CD8-positive, alpha-beta memory T cell (primary cell): ENCODE results near the gene NHLRC2. TPM values are rescaled to one million over a fixed set of nuclear protein-coding genes. Genes with fewer than 3 reads are reported as not detected.
A peak's percentile ranks its signal among the peaks of the same experiment; 100 is the strongest.

Source experiments
- CTCF ChIA-PET: fragments of 350-600 bp; sonication (Branson Sonifier 250); formaldehyde crosslinking; loops from one replicate; lab custom pipeline; 2021; ENCODE audit warnings: antibody characterized with exemption; lab: Charles Lee
- POLR2A ChIA-PET: fragments of 350-600 bp; sonication (Branson Sonifier 250); formaldehyde crosslinking; loops from one replicate; lab custom pipeline; 2021; ENCODE audit warnings: antibody characterized with exemption; lab: Charles Lee
- DNase-seq, 5 donors: peaks; one replicate each; pipeline versions ENCODE4 v3.0.0 to v3.0.0-alpha.2; 2020 to 2022; ENCODE audit warnings: mixed read lengths in 1 of 5
- H3K27ac ChIP-seq: one replicate; pipeline ENCODE4 v1.7.0; 2013; ENCODE audit warnings: low read depth, mild to moderate bottlenecking, low read length, moderate library complexity
- H3K27me3 ChIP-seq: 2 replicates; pipeline ENCODE4 v1.7.0; 2013; ENCODE audit warnings: low read length, mild to moderate bottlenecking; ENCODE audit not compliant: insufficient read depth, poor library complexity, severe bottlenecking
- H3K36me3 ChIP-seq: 2 replicates; pipeline ENCODE4 v1.7.0; 2013; ENCODE audit warnings: mild to moderate bottlenecking, low read length, moderate library complexity; ENCODE audit not compliant: insufficient read depth
- H3K4me1 ChIP-seq: 2 replicates; pipeline ENCODE4 v1.7.0; 2013; ENCODE audit warnings: mild to moderate bottlenecking, low read length, moderate library complexity; ENCODE audit not compliant: insufficient read depth
- H3K4me3 ChIP-seq: 2 replicates; pipeline ENCODE4 v1.7.0; 2013; ENCODE audit warnings: mild to moderate bottlenecking, low read length
- H3K9me3 ChIP-seq: 2 replicates; pipeline ENCODE4 v1.7.0; 2013; ENCODE audit warnings: mild to moderate bottlenecking, low read length
- H3K27ac Mint-ChIP-seq, 8 donors: one replicate each; pipeline ENCODE4 v1.8.0; 2020 to 2021; ENCODE audit warnings: mixed read lengths in 8 of 8, mild to moderate bottlenecking in 6 of 8, inconsistent platforms in 3 of 8, moderate library complexity in 3 of 8
- H3K27me3 Mint-ChIP-seq, 2 donors: one replicate each; pipeline ENCODE4 v1.8.0; 2020 to 2021; ENCODE audit warnings: mixed read lengths in 2 of 2, mild to moderate bottlenecking in 1 of 2, moderate library complexity in 1 of 2
- H3K36me3 Mint-ChIP-seq, 3 donors: one replicate each; pipeline ENCODE4 v1.8.0; 2020 to 2021; ENCODE audit warnings: mixed read lengths in 3 of 3, inconsistent platforms in 1 of 3, mild to moderate bottlenecking in 1 of 3
- H3K4me1 Mint-ChIP-seq, 3 donors: one replicate each; pipeline ENCODE4 v1.8.0; 2020 to 2021; ENCODE audit warnings: mixed read lengths in 3 of 3, inconsistent platforms in 1 of 3, mild to moderate bottlenecking in 1 of 3
- H3K4me3 Mint-ChIP-seq, 7 donors: one replicate each; pipeline ENCODE4 v1.8.0; 2020 to 2021; ENCODE audit warnings: mixed read lengths in 7 of 7, mild to moderate bottlenecking in 6 of 7, moderate library complexity in 4 of 7, inconsistent platforms in 2 of 7
- H3K9me3 Mint-ChIP-seq, 5 donors: one replicate each; pipeline ENCODE4 v1.8.0; 2020 to 2022; ENCODE audit warnings: mixed read lengths in 5 of 5, mild to moderate bottlenecking in 3 of 5, moderate library complexity in 2 of 5, inconsistent platforms in 1 of 5
- polyA plus RNA-seq: library from polyadenylated mRNA; unstranded; fragments of 300-500 nt; fragmentation: Illumina TruSeq; gene quantifications from one replicate; pipeline ENCODE4 v1.2.3, GENCODE V29; 2021
- total RNA-seq, 2 experiments: library from RNA; stranded (reverse); gene quantifications; one replicate each; pipeline ENCODE4 v1.2.3, GENCODE V29; 2021

NHLRC2 gene
- total and polyA plus RNA-seq, 3 experiments from 2014 or later, result 7.3 to 33.1 (median 30.8) TPM

- H3K36me3 ChIP-seq, result peaks cover 5% of the 10 kb centered on the region
- POLR2A ChIA-PET, result no interaction called here
Observed at GRCh38 chr10:113897693-113898618, 43.5 kb downstream of the NHLRC2 start.

GRCh38 chr10:113899952-113900598 lies 45.6 kb downstream of the NHLRC2 start:
- ChIA-PET POLR2A (no interaction called here), CTCF (no interaction called here)
- Mint-ChIP-seq H3K36me3 (peaks cover 19 to 62% (median 21%) of the 10 kb centered on the region in 3 donors), H3K9me3 (no peaks in the 10 kb centered on the region), H3K27me3 (no peaks in the 10 kb centered on the region), H3K4me1 (no peaks in the 10 kb centered on the region), H3K4me3 (no peak overlapping the region), H3K27ac (peak overlapping the region in 1 of 8 donors; percentile 1)
- no peaks in the 10 kb centered on the region for H3K27me3 ChIP-seq
- peaks cover 5% of the 10 kb centered on the region for H3K36me3 ChIP-seq
- H3K4me1 ChIP-seq, result no peaks in the 10 kb centered on the region
- DNase-seq, result no peak
- no peak overlapping the region for H3K4me3 ChIP-seq
- H3K9me3 ChIP-seq, result no peaks in the 10 kb centered on the region
- H3K27ac ChIP-seq, result no peak overlapping the region

More at GRCh38 chr10:113897693-113898618, 43.5 kb downstream of the NHLRC2 start:
- no peak overlapping the region for H3K4me3 ChIP-seq
- Mint-ChIP-seq H3K9me3 (no peaks in the 10 kb centered on the region), H3K27ac (no peak overlapping the region), H3K4me1 (peaks cover 0 to 3% (median 0%) of the 10 kb centered on the region in 3 donors), H3K4me3 (no peak overlapping the region), H3K27me3 (no peaks in the 10 kb centered on the region), H3K36me3 (peaks cover 20 to 55% (median 20%) of the 10 kb centered on the region in 3 donors)
- no peak for DNase-seq
- H3K27me3 ChIP-seq, result no peaks in the 10 kb centered on the region
- H3K9me3 ChIP-seq, result no peaks in the 10 kb centered on the region
- H3K4me1 ChIP-seq, result no peaks in the 10 kb centered on the region
- CTCF ChIA-PET, result no interaction called here
- no peak overlapping the region for H3K27ac ChIP-seq

GRCh38 chr10:113905756-113906155 lies 51.3 kb downstream of the NHLRC2 start:
- no peak overlapping the region for H3K27ac ChIP-seq
- POLR2A ChIA-PET, result no interaction called here
- CTCF ChIA-PET, result no interaction called here
- no peaks in the 10 kb centered on the region for H3K27me3 ChIP-seq
- H3K9me3 ChIP-seq, result no peaks in the 10 kb centered on the region
- H3K9me3 Mint-ChIP-seq, result no peaks in the 10 kb centered on the region
- H3K27me3 Mint-ChIP-seq, result no peaks in the 10 kb centered on the region
- H3K4me1 Mint-ChIP-seq, result no peaks in the 10 kb centered on the region
- H3K4me3 Mint-ChIP-seq, result no peak overlapping the region
- no peak overlapping the region for H3K4me3 ChIP-seq
- H3K36me3 Mint-ChIP-seq, result peaks cover 15 to 59% (median 25%) of the 10 kb centered on the region in 3 donors
- DNase-seq, result no peak
- H3K36me3 ChIP-seq, result peaks cover 4% of the 10 kb centered on the region
- H3K4me1 ChIP-seq, result no peaks in the 10 kb centered on the region
- H3K27ac Mint-ChIP-seq, result peak overlapping the region in 2 of 8 donors; percentile 1 to 33

- no peak for DNase-seq
- no peaks in the 10 kb centered on the region for H3K27me3 Mint-ChIP-seq
- peaks cover 7 to 54% (median 20%) of the 10 kb centered on the region in 3 donors for H3K36me3 Mint-ChIP-seq
- Histone ChIP-seq H3K27me3 (no peaks in the 10 kb centered on the region), H3K4me3 (no peak overlapping the region), H3K27ac (no peak overlapping the region), H3K9me3 (no peaks in the 10 kb centered on the region), H3K4me1 (no peaks in the 10 kb centered on the region), H3K36me3 (peaks cover 4% of the 10 kb centered on the region)
- no peaks in the 10 kb centered on the region for H3K4me1 Mint-ChIP-seq
- ChIA-PET POLR2A (no interaction called here), CTCF (no interaction called here)
- no peak overlapping the region for H3K27ac Mint-ChIP-seq
- H3K9me3 Mint-ChIP-seq, result no peaks in the 10 kb centered on the region
- no peak overlapping the region for H3K4me3 Mint-ChIP-seq
Observed at GRCh38 chr10:113907166-113907565, 52.7 kb downstream of the NHLRC2 start.

- no peak for DNase-seq
- H3K36me3 Mint-ChIP-seq, result peaks cover 11 to 51% (median 21%) of the 10 kb centered on the region in 3 donors
- no peaks in the 10 kb centered on the region for H3K9me3 ChIP-seq
- H3K4me1 Mint-ChIP-seq, result no peaks in the 10 kb centered on the region
- H3K36me3 ChIP-seq, result peaks cover 4% of the 10 kb centered on the region
- no peaks in the 10 kb centered on the region for H3K27me3 ChIP-seq
- H3K4me3 Mint-ChIP-seq, result no peak overlapping the region
- H3K9me3 Mint-ChIP-seq, result no peaks in the 10 kb centered on the region
- H3K27me3 Mint-ChIP-seq, result no peaks in the 10 kb centered on the region
- H3K4me1 ChIP-seq, result no peaks in the 10 kb centered on the region
- CTCF ChIA-PET, result interaction anchor here (0.8 kb wide), 1 partner anchor 53 kb away, joined by 3 read pairs; no protein-coding TSS in a partner anchor
- POLR2A ChIA-PET, result no interaction called here
- H3K27ac ChIP-seq, result no peak overlapping the region
- no peak overlapping the region for H3K4me3 ChIP-seq
- no peak overlapping the region for H3K27ac Mint-ChIP-seq
Observed at GRCh38 chr10:113908236-113908635, 53.8 kb downstream of the NHLRC2 start.

- H3K27me3 Mint-ChIP-seq, result no peaks in the 10 kb centered on the region
- no peak overlapping the region for H3K27ac ChIP-seq
- H3K4me3 Mint-ChIP-seq, result no peak overlapping the region
- H3K9me3 ChIP-seq, result no peaks in the 10 kb centered on the region
- peaks cover 4 to 27% (median 10%) of the 10 kb centered on the region in 3 donors for H3K36me3 Mint-ChIP-seq
- H3K27ac Mint-ChIP-seq, result no peak overlapping the region
- peaks cover 4% of the 10 kb centered on the region for H3K36me3 ChIP-seq
- no peaks in the 10 kb centered on the region for H3K9me3 Mint-ChIP-seq
- H3K27me3 ChIP-seq, result no peaks in the 10 kb centered on the region
- CTCF ChIA-PET, result no interaction called here
- POLR2A ChIA-PET, result no interaction called here
- H3K4me3 ChIP-seq, result no peak overlapping the region
- no peaks in the 10 kb centered on the region for H3K4me1 Mint-ChIP-seq
- no peaks in the 10 kb centered on the region for H3K4me1 ChIP-seq
- no peak for DNase-seq
Observed at GRCh38 chr10:113911113-113911512, 56.7 kb downstream of the NHLRC2 start.

GRCh38 chr10:113911839-113912238 lies 57.4 kb downstream of the NHLRC2 start:
- Mint-ChIP-seq H3K27me3 (no peaks in the 10 kb centered on the region), H3K27ac (no peak overlapping the region), H3K36me3 (peaks cover 4 to 26% (median 10%) of the 10 kb centered on the region in 3 donors), H3K4me1 (no peaks in the 10 kb centered on the region), H3K9me3 (no peaks in the 10 kb centered on the region), H3K4me3 (no peak overlapping the region)
- DNase-seq, result no peak
- Histone ChIP-seq H3K4me3 (no peak overlapping the region), H3K9me3 (no peaks in the 10 kb centered on the region), H3K27me3 (no peaks in the 10 kb centered on the region), H3K27ac (no peak overlapping the region), H3K36me3 (peaks cover 4% of the 10 kb centered on the region), H3K4me1 (no peaks in the 10 kb centered on the region)
- ChIA-PET POLR2A (no interaction called here), CTCF (no interaction called here)

- Histone ChIP-seq H3K27me3 (no peaks in the 10 kb centered on the region), H3K27ac (no peak overlapping the region), H3K4me1 (no peaks in the 10 kb centered on the region), H3K9me3 (no peaks in the 10 kb centered on the region), H3K36me3 (peaks cover 4% of the 10 kb centered on the region), H3K4me3 (no peak overlapping the region)
- Mint-ChIP-seq H3K4me3 (no peak overlapping the region), H3K9me3 (no peaks in the 10 kb centered on the region), H3K27ac (no peak overlapping the region), H3K36me3 (peaks cover 6 to 22% (median 7%) of the 10 kb centered on the region in 3 donors), H3K4me1 (no peaks in the 10 kb centered on the region), H3K27me3 (no peaks in the 10 kb centered on the region)
- DNase-seq, result no peak
- ChIA-PET POLR2A (no interaction called here), CTCF (no interaction called here)
Observed at GRCh38 chr10:113912582-113912981, 58.1 kb downstream of the NHLRC2 start.
